Astrocyte (in vitro differentiated cells and primary cell): ENCODE data around the gene OR10K2. TPM values are rescaled to one million over a fixed set of nuclear protein-coding genes. Genes with fewer than 3 reads are reported as not detected.
A peak's percentile ranks its signal among the peaks of the same experiment; 100 is the strongest.

Experiments
- DNase-seq: peaks from one replicate; pipeline ENCODE4 v3.0.0-alpha.2; 2010; ENCODE audit warnings: low read depth
- FAIRE-seq: peaks from 2 replicates; lab custom pipeline; 2011; peaks lifted over from hg19 to GRCh38; lab: Jason Lieb, UNC
- H2AFZ ChIP-seq: 2 replicates; pipeline ENCODE4 v1.6.0; 2012; ENCODE audit warnings: low read depth, low read length, inconsistent platforms
- H3K27ac ChIP-seq: 2 replicates; pipeline ENCODE4 v1.5.1; 2011; ENCODE audit warnings: low read depth, low read length, inconsistent platforms
- H3K27me3 ChIP-seq: 2 replicates; pipeline ENCODE4 v1.6.0; 2011; ENCODE audit warnings: low read length, inconsistent platforms; ENCODE audit not compliant: insufficient read depth
- H3K36me3 ChIP-seq: 2 replicates; pipeline ENCODE4 v1.5.1; 2011; ENCODE audit warnings: low read length, inconsistent platforms; ENCODE audit not compliant: insufficient read depth
- H3K4me1 ChIP-seq: 2 replicates; pipeline ENCODE4 v1.5.1; 2011; ENCODE audit warnings: low read length, inconsistent platforms; ENCODE audit not compliant: insufficient read depth
- H3K4me2 ChIP-seq: 2 replicates; pipeline ENCODE4 v1.6.0; 2012; ENCODE audit warnings: low read length, inconsistent platforms
- H3K4me3 ChIP-seq: 2 replicates; pipeline ENCODE4 v1.5.1; 2011; ENCODE audit warnings: low read depth, mild to moderate bottlenecking, low read length, inconsistent platforms; ENCODE audit not compliant: insufficient read depth
- H3K79me2 ChIP-seq: 2 replicates; pipeline ENCODE4 v1.6.0; 2012; ENCODE audit warnings: mild to moderate bottlenecking, low read length, inconsistent platforms; ENCODE audit not compliant: insufficient read depth
- H3K9ac ChIP-seq: 2 replicates; pipeline ENCODE4 v1.6.0; 2012; ENCODE audit warnings: mild to moderate bottlenecking, low read length, inconsistent platforms
- H3K9me3 ChIP-seq: 2 replicates; pipeline ENCODE4 v1.5.1; 2012; ENCODE audit warnings: low read depth, mild to moderate bottlenecking, low read length, inconsistent platforms; ENCODE audit not compliant: insufficient read depth
- H4K20me1 ChIP-seq: 2 replicates; pipeline ENCODE4 v1.6.0; 2012; ENCODE audit warnings: low read length, inconsistent platforms; ENCODE audit not compliant: insufficient read depth
- H3K27ac Mint-ChIP-seq: one replicate; pipeline ENCODE4 v1.8.0; 2021; ENCODE audit warnings: mild to moderate bottlenecking, mixed read lengths; ENCODE audit not compliant: unreplicated experiment
- H3K27me3 Mint-ChIP-seq: one replicate; pipeline ENCODE4 v1.8.0; 2021; ENCODE audit warnings: low read depth, mixed read lengths; ENCODE audit not compliant: unreplicated experiment
- H3K36me3 Mint-ChIP-seq: one replicate; pipeline ENCODE4 v1.8.0; 2021; ENCODE audit warnings: low read depth, mixed read lengths; ENCODE audit not compliant: unreplicated experiment
- H3K4me1 Mint-ChIP-seq: one replicate; pipeline ENCODE4 v1.8.0; 2021; ENCODE audit warnings: low read depth, mixed read lengths; ENCODE audit not compliant: unreplicated experiment
- H3K4me3 Mint-ChIP-seq: one replicate; pipeline ENCODE4 v1.8.0; 2021; ENCODE audit warnings: mild to moderate bottlenecking, moderate library complexity, mixed read lengths; ENCODE audit not compliant: unreplicated experiment
- H3K9me3 Mint-ChIP-seq: one replicate; pipeline ENCODE4 v1.8.0; 2021; ENCODE audit warnings: mild to moderate bottlenecking, mixed read lengths; ENCODE audit not compliant: unreplicated experiment
- EZH2 ChIP-seq: IDR thresholded peaks from 2 replicates; pipeline ENCODE4 v1.6.1; 2012; ENCODE audit warnings: mild to moderate bottlenecking, low read length, inconsistent platforms; ENCODE audit not compliant: insufficient read depth
- total RNA-seq: library from RNA; stranded (reverse); gene quantifications from 2 replicates; pipeline ENCODE4 v1.2.1, GENCODE V29; 2021
- TF ChIP-seq, protein P1 (sequence below): IDR thresholded peaks from 2 replicates; pipeline ENCODE4 v1.5.1; 2011; ENCODE audit warnings: low read depth, mild to moderate bottlenecking, inconsistent platforms, low read length, moderate library complexity; ENCODE audit not compliant: insufficient read depth

The OR10K2 gene
- total RNA-seq, 1 donor from 2014 or later: not detected

- Histone ChIP-seq H3K4me2 (no peak overlapping the region), H3K27ac (no peak overlapping the region), H3K4me3 (no peak overlapping the region), H3K36me3 (no peaks in the 10 kb centered on the region), H3K4me1 (no peaks in the 10 kb centered on the region), H3K9ac (no peak overlapping the region), H2AFZ (no peak overlapping the region), H3K27me3 (no peaks in the 10 kb centered on the region), H3K79me2 (no peaks in the 10 kb centered on the region), H4K20me1 (no peaks in the 10 kb centered on the region), H3K9me3 (no peaks in the 10 kb centered on the region)
- H3K9me3 Mint-ChIP-seq: no peaks in the 10 kb centered on the region
- no peak for DNase-seq
- H3K36me3 Mint-ChIP-seq: no peaks in the 10 kb centered on the region
- TF ChIP-seq EZH2: no peak
- TF ChIP-seq, protein P1, sequence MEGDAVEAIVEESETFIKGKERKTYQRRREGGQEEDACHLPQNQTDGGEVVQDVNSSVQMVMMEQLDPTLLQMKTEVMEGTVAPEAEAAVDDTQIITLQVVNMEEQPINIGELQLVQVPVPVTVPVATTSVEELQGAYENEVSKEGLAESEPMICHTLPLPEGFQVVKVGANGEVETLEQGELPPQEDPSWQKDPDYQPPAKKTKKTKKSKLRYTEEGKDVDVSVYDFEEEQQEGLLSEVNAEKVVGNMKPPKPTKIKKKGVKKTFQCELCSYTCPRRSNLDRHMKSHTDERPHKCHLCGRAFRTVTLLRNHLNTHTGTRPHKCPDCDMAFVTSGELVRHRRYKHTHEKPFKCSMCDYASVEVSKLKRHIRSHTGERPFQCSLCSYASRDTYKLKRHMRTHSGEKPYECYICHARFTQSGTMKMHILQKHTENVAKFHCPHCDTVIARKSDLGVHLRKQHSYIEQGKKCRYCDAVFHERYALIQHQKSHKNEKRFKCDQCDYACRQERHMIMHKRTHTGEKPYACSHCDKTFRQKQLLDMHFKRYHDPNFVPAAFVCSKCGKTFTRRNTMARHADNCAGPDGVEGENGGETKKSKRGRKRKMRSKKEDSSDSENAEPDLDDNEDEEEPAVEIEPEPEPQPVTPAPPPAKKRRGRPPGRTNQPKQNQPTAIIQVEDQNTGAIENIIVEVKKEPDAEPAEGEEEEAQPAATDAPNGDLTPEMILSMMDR: no peak
- H3K4me1 Mint-ChIP-seq: peaks cover 10% of the 10 kb centered on the region
- peak overlapping the region; percentile 38 for H3K27ac Mint-ChIP-seq
- no peak overlapping the region for H3K4me3 Mint-ChIP-seq
- H3K27me3 Mint-ChIP-seq: no peaks in the 10 kb centered on the region
- FAIRE-seq: no peak
These were observed 32.2 kb upstream of the OR10K2 start for GRCh38 chr1:158458263-158458662.

DNA sequence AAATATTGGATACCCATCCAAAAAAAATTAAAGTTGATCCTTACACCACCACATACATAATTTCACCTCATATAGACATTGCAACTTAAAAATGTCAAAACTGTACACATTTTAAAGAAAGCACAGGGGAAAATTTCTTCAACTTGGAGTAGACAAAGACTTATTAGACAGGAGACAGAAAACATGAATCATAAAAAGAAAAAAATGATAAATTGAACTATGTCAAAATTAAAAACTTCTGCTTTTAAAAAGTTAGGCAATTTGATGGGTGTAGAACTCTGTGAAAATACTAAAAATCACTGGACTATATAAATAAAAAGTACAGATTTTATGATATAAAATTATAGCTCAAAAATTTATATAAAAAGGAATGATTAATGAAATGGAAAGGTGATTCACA, 31.2 kb upstream of the OR10K2 start:
- Mint-ChIP-seq H3K36me3 (no peaks in the 10 kb centered on the region), H3K4me1 (peaks cover 10% of the 10 kb centered on the region), H3K27me3 (no peaks in the 10 kb centered on the region), H3K27ac (no peak overlapping the region), H3K4me3 (no peak overlapping the region), H3K9me3 (no peaks in the 10 kb centered on the region)
- no peak overlapping the region for H3K27ac ChIP-seq
- no peak overlapping the region for H3K9ac ChIP-seq
- no peak for FAIRE-seq
- H3K36me3 ChIP-seq: no peaks in the 10 kb centered on the region
- no peak overlapping the region for H2AFZ ChIP-seq
- H3K9me3 ChIP-seq: no peaks in the 10 kb centered on the region
- H3K27me3 ChIP-seq: no peaks in the 10 kb centered on the region
- no peaks in the 10 kb centered on the region for H3K4me1 ChIP-seq
- TF ChIP-seq, protein P1: no peak
- no peak for TF ChIP-seq EZH2
- DNase-seq: no peak
- no peak overlapping the region for H3K4me3 ChIP-seq
- no peaks in the 10 kb centered on the region for H4K20me1 ChIP-seq
- H3K4me2 ChIP-seq: no peak overlapping the region
- H3K79me2 ChIP-seq: no peaks in the 10 kb centered on the region

DNA sequence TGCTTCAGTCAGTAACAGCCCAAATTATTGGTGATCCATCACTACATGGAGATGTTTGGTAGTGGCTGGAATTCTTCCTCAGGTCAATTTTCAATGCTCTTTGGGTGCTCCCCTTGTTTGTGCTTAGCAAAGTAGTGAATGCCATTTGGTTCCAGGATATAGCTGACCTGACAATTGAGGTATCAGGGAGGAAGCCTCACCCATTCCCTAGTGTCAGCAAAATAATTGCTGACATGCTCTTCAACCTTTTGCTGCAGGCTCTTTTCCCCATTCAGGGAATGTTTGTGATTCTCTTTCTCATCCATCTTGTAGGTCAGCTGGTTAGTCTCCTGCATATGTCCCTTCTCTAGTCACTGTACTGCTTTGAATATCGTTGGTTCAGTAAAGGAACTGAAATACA, 28.5 kb upstream of the OR10K2 start:
- FAIRE-seq: no peak
- Mint-ChIP-seq H3K4me1 (peaks cover 10% of the 10 kb centered on the region), H3K9me3 (no peaks in the 10 kb centered on the region), H3K4me3 (no peak overlapping the region), H3K27ac (no peak overlapping the region), H3K36me3 (no peaks in the 10 kb centered on the region), H3K27me3 (no peaks in the 10 kb centered on the region)
- H3K9ac ChIP-seq: no peak overlapping the region
- no peak for TF ChIP-seq EZH2
- TF ChIP-seq, protein P1: no peak
- no peaks in the 10 kb centered on the region for H3K36me3 ChIP-seq
- no peaks in the 10 kb centered on the region for H3K4me1 ChIP-seq
- no peak for DNase-seq
- H3K27ac ChIP-seq: no peak overlapping the region
- H3K27me3 ChIP-seq: no peaks in the 10 kb centered on the region
- no peaks in the 10 kb centered on the region for H4K20me1 ChIP-seq
- H3K79me2 ChIP-seq: no peaks in the 10 kb centered on the region
- H2AFZ ChIP-seq: no peak overlapping the region
- no peak overlapping the region for H3K4me3 ChIP-seq
- H3K9me3 ChIP-seq: no peaks in the 10 kb centered on the region
- no peak overlapping the region for H3K4me2 ChIP-seq
